GM19397 (cell line): ENCODE measurements around the gene TRIM28.

ENCODE experiments used
- ATAC-seq: cut with Tn5 transposase; IDR thresholded peaks from one replicate; pipeline ENCODE4 v1.9.1; 2021; ENCODE audit warnings: mild to moderate bottlenecking, moderate library complexity; ENCODE audit not compliant: unreplicated experiment

Gene TRIM28

DNA sequence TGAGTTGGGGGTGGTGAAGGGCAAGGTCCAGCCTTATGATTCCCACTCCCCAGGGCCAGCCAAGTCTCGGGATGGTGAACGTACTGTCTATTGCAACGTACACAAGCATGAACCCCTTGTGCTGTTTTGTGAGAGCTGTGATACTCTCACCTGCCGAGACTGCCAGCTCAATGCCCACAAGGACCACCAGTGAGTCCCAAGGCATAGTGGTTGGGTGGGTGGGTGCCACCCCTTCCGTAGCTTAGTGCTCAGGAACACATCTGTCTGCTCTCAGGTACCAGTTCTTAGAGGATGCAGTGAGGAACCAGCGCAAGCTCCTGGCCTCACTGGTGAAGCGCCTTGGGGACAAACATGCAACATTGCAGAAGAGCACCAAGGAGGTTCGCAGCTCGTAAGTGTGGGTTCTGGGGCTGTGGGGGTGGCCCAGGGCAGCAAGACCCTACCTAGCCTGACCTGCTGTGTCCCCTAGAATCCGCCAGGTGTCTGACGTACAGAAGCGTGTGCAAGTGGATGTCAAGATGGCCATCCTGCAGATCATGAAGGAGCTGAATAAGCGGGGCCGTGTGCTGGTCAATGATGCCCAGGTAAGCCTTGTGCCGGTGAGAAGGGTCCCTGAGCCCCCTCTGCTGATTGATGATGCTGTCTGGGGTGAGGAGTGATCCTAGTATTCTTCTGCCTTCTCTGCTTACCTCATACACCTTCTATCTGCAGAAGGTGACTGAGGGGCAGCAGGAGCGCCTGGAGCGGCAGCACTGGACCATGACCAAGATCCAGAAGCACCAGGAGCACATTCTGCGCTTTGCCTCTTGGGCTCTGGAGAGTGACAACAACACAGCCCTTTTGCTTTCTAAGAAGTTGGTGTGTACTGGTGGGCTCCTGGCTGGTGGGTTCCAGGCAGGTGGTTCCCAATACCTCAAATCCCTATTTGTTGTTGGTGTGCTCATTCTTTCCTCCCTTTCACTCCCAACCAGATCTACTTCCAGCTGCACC lies 3.8 kb downstream of the TRIM28 start:
- no peak for ATAC-seq

DNA sequence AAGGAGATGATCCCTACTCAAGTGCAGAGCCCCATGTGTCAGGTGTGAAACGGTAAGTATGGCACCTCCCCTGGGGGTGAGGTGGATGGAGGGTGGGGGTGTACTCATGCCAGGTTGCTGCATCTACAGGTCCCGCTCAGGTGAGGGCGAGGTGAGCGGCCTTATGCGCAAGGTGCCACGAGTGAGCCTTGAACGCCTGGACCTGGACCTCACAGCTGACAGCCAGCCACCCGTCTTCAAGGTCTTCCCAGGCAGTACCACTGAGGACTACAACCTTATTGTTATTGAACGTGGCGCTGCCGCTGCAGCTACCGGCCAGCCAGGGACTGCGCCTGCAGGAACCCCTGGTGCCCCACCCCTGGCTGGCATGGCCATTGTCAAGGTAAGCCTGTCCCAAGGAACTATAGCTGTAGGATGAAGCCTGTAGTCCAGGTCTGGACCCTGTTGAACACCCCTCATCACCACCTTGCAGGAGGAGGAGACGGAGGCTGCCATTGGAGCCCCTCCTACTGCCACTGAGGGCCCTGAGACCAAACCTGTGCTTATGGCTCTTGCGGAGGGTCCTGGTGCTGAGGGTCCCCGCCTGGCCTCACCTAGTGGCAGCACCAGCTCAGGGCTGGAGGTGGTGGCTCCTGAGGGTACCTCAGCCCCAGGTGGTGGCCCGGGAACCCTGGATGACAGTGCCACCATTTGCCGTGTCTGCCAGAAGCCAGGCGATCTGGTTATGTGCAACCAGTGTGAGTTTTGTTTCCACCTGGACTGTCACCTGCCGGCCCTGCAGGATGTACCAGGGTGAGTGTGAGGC lies 5.2 kb downstream of the TRIM28 start:
- no peak for ATAC-seq

DNA sequence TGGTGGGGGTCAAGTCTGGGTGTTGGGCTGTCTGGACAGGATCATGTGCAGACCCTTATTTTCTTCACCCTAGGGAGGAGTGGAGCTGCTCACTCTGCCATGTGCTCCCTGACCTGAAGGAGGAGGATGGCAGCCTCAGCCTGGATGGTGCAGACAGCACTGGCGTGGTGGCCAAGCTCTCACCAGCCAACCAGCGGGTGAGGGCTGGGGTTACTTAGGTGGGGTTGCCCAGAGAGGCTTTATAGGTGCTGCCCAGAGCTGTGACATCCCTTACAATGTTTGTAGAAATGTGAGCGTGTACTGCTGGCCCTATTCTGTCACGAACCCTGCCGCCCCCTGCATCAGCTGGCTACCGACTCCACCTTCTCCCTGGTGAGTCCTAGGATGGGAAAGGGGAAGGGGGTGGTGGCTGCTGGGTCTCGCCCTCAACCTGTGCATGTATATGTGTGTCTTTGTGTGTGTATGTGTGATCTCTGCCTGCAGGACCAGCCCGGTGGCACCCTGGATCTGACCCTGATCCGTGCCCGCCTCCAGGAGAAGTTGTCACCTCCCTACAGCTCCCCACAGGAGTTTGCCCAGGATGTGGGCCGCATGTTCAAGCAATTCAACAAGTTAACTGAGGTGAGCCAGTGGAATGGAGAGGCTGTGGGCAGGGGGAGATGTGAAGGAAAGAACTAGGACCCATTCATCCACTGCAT lies 5.9 kb downstream of the TRIM28 start:
- no peak for ATAC-seq

DNA sequence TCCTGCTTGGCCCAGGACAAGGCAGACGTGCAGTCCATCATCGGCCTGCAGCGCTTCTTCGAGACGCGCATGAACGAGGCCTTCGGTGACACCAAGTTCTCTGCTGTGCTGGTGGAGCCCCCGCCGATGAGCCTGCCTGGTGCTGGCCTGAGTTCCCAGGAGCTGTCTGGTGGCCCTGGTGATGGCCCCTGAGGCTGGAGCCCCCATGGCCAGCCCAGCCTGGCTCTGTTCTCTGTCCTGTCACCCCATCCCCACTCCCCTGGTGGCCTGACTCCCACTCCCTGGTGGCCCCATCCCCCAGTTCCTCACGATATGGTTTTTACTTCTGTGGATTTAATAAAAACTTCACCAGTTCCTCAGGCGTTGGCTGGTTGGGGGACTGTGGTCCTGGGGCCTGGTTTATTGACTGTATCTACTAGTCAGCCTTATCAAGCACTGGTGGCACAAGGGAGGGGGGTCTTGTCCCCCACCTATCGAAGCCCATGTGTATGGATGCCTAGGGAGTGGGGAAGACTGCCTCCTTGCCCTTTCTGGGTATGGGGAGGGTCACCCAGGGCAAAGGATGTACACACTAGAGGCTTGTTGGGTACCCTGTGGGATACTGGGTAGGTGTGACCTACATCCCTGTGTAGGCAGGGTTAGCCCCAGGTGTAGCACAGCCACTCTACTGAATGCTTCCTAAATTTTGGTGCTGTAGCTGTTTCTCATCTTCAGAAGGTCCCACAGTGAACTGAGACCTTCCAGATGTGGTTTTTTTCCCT lies 6.7 kb downstream of the TRIM28 start:
- ATAC-seq: no peak

DNA sequence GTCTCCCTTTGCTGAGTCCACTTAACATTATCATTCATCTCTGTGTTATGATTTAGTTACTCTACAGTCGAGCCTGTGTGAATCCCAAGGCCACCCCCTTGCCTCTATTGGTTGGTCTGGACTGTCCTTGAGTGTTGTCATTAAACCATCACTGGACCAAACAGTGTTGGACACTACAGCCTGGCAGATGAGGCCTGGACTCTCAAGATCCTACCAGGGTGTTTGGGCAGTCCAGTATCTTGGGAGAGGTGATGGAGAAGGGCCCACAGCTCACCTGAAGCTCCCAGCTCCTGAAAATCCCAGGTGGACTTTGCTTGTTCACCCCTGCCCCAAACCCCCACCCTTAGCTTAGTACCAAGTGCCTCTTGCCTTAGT lies 7.2 kb downstream of the TRIM28 start:
- ATAC-seq: no peak

DNA sequence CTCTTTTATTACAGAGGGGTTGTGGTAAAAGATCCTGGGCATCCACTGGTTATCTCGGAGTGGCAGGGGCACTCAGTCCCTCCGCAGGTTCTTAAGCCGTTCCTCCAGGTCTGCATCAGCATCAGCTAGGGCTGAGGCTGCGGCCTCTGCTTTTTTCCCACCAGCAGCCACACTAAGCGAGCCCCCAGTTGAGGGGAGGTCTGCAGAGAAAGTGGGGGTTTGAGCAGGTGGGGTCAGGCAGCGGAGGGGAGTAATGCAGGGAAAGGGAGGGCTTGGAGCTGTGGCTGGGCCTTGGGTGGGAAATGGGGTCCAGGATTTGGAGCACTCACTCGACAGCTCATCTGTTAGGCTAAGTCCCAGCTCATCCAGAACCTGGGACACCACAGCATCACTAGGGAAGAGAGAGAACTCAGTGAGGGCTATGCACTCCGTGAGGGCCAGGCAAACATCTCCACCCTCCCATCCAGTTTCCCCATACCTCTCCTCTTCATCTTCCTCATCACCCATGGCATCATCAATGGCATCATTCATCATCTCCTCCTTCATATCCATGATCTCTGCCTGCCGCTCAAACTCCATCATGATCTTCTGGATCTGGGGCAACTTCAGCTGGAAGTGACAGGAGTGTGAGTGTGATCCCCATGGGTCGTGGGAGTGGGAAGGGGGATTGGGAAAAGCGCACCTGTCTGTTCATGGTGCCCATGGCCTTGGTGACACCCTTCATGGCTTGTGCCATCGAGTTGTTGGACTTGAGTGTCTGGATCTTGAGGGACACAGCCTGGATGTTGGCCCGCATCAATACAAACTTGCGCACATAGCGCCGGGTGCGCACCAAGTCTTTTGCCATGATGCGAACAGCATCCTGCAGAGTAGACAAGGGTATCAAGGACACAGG lies 8.0 kb downstream of the TRIM28 start:
- no peak for ATAC-seq

DNA sequence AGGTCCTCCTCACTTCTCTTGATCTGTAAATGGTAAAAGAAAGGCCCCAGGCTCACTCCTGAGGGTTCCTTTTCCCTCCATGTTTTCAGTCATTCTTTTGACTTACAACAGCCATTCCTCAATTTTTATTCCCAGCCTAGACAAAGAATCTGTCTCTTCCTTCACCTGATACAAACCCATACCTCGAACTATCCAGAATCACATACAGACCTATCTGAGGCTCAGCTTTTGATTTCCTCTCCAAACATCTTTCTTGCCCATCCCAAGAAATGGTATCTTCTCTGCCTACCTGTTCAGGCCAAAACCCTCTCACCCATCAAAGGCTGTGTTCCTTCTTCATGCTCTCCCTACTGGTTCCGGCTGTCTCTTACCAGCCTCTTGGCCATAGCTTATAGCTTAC lies 8.8 kb downstream of the TRIM28 start:
- no peak for ATAC-seq

DNA sequence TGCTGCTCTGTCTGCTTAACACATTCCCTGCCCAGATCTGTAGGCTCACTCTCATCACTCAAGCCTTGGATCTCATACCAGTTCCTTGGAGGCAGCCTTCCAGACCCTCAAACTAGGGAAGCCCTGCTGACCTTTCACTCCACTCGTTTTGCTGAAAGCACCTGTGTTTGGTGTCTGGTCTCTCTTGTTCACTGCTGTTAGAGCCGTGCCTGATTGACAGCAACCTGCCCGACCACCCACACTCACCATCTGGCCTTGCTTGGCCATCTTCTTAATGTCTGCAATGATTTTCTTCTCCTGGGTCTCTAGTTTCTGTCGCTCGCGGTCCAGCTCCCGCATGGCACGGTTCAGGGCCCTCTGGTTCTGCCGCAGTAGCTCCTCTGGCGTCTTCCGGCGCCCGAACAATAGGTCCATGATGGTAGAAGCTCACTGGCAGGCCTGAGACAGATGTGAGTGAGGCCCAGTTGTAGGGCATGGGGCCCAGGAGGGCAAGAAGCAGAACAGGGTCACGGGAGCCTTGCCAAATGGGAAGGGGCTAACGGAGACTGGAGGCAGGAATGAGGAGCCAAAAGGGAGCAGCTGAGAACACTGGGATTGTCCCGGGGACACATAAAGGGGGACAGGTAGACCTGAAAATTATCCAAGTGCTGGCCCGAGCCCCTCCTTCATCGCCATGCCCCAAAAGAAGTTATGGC lies 10.1 kb downstream of the TRIM28 start:
- no peak for ATAC-seq

DNA sequence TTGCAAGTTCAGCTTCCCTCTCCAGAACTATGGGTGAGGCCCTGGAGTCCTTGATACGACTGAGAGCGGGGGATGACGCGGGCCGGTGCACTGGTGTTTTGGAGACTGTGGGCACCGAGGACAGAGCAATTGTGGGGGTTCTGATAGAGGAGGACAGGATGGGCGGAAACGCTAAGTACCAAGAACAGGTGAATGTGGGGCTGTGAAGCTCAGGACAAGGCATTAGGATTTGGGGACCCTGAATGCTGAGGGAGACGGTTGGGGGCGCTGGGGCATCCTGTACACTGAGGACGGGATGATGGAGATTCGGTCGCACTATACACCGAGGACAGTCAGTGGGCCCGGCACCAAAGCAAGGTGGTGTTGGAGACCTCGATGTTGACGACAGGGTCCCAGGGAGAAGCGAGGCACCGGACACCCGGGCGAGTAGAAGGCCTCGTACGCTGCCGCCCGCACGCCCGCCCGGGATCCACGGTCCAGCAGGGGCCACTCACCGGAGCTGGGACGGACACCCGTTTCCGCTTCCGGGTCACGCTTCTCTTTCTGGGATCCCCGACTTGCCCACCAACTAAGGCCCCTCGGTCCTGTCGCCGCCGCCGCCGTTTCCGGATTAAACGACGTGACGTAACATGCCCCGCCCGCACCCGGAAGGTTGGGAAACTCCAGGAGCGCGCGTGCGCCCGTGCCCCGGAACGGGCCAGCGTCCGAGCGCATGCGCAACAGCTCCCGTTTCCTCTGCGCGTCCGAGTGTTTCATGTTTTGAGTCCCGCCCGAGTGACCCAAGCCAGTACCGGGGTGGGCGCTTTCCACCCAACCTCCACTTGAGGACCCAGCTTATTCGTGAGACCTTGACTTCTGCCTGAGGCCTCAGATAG lies 10.9 kb downstream of the TRIM28 start, which contains the start of gene CHMP2A:
CHMP2A (minus strand) TSS at position 612 of the 875 bp plus-strand sequence. CDS start 893 bp downstream, outside the sequence.
- ATAC-seq: peak; percentile 25

DNA sequence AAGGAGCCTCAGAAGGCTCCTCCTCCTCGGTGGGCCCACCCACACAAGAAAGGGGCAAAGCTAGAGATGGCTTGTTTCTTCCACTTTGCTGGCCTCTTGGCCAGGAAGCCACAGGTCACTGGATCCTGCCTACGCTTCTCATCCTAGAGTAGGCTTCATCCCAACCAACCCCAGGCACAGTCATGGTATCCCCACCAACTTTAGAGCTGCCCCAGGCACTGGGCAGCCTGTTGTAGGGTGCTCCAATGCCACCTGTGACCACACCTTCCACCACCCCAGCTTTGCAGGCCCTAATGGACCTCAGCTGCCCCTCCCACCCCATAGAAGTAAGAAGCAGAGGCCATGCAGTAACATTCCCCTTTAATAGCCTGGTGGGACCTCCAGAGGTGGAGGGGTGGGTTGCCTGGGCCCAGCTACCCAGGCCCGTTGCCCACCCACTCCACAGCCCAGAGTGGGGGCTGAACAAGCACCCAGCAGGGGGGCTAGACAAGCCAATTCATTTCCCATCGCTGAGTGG lies 11.6 kb downstream of the TRIM28 start:
- no peak for ATAC-seq

DNA sequence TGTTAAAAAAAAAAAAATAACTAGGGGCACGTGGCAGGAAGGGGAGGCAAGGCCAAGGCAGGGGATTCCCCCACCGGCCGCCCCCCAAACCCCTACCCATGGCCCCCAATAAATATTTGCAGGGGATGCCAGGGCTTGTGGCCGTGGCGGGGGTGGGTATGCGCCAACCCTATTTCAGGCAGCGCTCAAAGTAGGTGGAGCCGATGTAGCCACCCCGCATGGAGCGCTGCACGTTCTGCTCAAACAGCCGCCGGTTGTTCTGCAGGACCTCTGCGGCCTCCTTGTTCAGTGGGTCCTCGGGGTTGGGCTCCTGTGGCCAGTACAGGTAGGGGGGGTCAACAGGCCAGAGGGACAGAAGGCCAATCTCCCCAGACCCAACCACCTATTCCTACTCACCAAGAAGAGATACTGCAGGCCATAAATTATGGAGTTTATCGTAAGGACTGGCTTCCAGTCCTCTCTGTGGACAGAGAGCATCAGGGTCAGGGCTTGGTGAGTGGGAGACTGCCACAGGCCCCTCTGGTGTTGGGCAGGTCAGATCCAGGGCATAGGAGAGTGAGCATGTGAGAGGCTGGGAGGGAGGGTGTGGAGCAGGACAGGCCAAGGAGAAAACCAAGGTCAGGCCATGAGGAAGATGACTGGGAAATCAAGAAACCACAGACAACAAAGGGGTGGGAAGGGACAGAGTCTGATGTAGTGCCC lies 12.2 kb downstream of the TRIM28 start:
- ATAC-seq: no peak

DNA sequence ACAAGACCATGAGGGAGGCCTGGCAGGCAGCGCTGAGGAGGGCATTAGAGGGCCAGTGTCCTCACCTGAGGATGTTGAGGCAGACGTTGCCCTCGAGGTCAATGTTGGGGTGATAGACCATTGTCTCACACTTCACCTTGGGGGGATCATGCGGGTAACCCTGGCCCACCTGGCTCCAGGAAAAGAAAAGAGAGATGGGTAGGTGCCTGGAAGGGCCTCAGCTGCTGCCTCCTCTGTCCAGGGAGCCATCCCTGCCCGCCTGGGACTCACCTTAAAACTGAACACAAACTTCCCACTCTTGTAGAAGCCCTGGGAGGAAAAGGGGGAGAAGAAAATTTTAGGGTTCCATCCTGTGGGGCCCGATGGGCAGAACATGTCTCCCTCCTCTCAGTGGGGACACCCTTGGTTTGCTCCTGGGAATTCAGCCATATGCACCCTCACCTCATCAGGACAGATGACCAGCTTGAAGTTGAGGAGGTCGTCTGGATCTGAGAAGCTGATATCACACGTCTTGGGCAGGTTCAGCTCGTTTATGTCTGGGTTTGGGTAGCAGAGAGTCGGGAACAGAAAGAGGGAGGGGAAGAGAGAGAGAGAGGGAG lies 12.9 kb downstream of the TRIM28 start:
- no peak for ATAC-seq

DNA sequence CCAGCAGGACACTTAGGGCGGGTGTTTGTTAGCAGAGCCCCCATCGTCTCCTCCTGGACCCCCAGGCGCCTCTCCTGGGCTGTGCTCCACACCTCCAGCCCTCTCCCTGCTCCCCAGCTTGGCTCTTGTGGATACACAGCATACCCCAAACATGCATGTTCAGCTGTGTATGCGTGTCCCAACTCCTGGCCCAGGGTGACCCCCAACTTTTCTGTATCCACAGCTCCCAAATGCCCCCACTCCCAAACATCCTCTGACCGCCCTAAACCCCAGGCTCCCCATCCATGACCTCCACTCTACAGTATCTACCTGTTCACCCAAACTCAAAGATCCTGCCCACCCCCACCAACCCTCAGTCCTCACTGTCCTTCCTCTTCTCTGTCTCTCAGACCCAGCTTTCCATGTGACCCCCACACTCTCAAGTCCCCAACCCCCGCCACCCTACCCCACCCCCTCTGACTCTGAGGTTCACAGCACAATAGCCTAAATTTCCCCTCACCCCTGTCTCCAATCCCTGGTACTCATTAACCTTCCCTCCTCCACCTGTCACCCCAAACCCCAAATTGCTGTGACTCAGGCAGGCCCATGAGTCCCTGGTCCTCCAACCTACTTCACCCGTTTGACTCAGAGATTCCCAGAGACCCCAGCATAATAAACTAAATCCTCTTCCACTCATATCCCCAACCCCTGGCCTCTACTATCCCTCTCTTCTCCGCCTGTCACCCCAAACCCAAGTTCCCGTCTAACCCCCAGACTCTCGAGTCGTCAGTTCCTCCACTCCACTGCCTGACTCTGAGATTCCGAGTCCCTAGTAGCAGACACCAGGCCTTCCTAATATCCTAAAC lies 13.6 kb downstream of the TRIM28 start:
- ATAC-seq: no peak

DNA sequence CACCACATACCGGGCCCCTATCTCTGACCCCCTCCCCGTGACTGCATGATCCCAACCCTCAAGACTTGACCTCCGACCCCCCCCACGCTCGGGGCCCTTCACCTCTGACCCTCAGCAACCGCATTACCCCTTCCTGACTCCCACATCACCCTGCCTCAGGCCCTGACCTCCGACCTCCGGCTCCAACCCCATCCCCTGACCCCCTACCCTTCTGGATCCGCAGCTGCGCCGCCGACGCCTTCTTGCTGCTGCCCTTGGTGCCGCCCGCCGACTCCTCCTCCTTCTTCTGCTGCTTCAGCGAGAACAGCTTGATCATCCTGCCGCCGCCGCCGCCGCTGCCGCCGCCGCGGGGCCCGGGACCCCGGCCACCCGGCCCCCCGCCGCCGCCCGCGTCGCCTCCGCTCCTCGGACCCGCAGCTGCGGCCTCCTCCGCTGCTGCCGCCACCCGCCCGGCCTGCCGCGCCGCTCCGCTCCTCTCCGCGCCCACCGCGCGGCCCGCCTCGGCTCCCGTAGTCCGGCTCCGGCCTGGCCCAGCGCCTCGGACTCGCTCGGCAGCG lies 14.3 kb downstream of the TRIM28 start, which contains the start of gene UBE2M:
UBE2M (minus strand) TSS at position 546 of the 557 bp plus-strand sequence; CDS start at position 316, 230 bp downstream.
- peak; percentile 2 for ATAC-seq

DNA sequence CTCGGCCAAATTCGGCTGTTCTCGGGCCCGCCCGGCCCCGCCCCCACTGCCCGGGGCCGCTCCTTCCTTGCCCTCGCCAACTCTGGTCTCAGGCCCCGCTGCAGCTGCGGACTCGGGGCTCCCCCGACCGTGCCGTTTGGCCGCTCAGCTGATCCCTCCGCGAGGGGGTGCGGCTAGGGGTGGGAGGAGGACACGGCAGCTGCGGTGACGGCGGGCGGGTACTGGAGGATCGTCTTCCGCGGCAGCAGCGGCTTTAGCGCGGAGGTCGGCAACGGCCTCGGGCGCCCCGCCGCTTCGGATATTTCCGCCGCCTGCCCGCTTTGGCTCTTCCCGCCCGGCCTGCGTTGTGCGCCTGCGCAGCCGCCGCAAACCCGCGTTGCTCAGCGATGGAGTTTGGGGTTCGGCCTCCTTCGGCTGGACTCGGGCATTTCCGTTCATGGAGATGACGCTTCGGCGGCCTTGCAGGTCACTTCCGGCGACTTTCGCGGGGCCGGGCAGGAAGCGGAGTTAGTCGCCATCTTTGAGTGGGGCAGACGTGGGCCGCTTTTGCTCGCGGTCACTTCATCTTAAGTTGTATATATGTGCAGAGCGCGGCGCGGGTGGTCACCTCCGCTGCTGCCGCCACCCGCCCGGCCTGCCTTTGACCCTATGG lies 14.9 kb downstream of the TRIM28 start:
- peak; percentile 56 for ATAC-seq
